ENCODE data around the gene LGR6.

LGR6 gene

DNA sequence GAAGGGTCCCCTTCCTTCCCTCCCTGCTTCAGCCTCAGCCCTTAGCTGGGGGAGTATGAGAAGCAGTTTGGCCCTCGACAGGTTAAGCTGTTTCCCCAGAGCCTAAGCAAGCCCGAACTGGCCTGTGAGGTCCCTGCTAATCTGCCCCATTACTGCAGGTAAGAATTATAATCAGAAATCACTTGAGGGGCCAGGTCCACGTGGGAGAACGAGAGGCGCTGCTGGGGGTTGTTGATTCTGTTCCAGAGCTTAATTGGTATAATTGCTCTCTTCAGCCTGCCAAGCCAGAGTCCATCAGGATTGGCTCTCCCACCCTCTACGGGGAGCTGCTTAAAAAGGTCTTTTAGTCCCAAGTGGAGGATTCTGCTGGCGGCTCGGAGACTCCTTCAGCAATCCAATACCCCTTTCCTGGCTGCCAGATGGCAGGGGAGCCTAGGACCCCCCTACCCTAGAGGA is 77.3 kb downstream of the LGR6 start:
- DNase-seq, result no peak

GRCh38 chr1:202272103-202272845 is 78.7 kb downstream of the LGR6 start:
- DNase-seq, result no peak

DNA sequence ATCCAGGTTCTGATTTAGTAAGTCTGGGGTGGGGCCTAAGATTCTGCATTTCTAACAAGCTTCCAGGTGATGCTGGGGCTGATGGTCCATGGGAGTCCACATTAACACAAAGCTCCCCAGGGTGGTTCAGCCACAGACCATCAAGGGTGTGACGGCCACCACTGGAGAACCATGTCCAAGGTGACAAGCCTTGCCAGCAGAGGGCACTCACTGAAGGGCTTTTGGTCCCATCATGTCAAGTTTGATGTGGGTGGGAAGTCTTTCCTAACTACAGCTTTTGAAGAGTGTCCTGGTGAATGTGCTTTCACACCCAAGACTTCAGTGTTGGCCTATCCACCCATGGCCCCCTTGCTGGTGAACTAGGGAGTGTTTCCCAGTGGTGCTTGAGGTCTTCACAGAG is 81.0 kb downstream of the LGR6 start:
- peak; percentile 47 for DNase-seq

- DNase-seq, result no peak
Measured at GRCh38 chr1:202275061-202275770, 81.6 kb downstream of the LGR6 start.

DNA sequence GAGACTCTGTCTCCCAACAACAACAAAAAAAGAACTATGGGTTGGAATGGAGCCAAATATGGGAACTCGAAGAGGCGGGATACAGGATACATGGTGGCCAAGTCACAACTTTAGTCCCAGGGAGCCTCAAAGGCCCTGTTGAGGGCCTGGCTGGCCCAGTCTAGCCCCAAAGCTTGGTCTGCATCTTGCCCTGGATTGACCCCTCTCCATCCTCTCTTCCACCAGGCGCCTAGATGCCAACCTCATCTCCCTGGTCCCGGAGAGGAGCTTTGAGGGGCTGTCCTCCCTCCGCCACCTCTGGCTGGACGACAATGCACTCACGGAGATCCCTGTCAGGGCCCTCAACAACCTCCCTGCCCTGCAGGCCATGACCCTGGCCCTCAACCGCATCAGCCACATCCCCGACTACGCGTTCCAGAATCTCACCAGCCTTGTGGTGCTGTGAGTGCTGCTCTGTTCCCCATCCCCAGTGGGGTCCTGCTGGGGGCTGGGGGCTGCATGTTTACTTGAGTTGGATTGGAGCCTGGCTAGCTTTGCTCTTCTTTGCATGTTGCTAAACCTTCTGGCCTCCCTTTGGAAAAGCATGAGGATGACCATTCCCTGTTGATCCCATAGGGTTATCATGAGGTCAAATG is 82.6 kb downstream of the LGR6 start:
- no peak for DNase-seq

- DNase-seq, result no peak
Measured at GRCh38 chr1:202276920-202277319, 83.3 kb downstream of the LGR6 start.

GRCh38 chr1:202278751-202279150 is 85.2 kb downstream of the LGR6 start:
- no peak for DNase-seq

DNA sequence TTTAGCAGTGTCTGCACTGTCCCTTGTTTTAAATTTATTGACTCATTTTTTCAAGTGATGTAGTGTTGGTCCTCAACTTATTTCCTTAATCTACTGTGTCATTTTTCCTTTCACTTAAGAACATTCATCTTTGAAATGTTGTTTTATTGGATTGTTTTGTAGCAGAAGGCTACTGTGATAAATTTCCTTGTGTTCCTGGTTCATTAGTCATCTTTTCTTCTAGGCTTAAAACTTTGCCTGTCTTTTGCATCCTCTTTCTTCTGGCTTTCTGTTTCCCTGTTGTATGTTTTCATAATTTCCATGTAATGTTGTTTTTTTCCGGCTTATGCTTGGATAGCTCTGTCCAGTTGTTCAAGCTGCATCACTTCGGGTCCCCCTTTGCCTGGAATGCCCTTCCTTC is 86.2 kb downstream of the LGR6 start:
- DNase-seq, result no peak

DNA sequence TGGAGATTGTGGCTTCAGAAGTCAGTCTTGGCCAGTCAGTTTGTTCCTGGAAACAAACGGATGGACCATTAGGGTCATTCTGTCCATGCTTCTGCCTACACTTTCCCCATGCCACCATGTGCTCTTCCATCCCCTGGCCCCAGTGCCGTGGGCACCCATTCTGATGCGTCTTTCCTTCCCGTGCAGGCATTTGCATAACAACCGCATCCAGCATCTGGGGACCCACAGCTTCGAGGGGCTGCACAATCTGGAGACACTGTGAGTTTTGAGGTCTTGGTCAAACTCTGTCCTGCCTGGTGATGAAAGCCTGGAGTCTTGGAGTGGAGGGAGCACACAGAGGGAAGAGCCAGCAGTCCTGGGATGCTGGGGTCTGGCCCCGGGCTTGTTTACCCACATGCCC is 87.0 kb downstream of the LGR6 start:
- no peak for DNase-seq

DNA sequence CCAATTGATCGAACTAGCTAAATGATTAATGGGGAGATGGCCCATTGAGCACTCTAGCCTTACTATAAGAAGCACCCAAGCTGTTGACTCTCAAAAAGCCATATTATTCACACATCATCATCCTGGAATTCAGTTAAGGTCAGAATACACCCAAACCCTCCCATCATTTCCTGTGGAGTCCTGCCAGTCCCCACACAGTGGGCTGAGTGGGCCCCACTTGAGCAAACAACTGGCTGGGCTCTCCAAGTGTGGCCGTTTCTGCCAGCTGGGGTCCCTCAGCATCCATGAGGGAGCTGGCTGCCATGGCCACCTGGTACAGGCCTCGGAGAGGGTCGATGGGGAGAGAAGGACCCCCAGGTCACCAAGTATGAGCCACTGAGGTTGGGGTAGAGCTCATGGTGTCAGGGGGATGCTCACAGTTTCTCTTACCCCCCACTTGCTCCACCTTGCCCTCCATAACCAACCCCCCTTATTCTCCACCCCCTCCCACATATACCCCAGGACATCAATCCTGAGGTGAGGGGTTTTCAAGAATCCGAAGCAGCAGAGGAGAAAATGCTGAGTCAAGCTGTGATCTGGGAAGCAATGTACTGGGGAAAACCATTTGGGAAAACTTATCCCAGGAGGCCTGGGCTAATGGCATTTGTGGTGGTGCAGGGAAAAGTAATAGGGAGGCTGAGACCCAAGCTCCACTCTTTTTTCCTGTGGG is 87.9 kb downstream of the LGR6 start:
- no peak for DNase-seq

DNA sequence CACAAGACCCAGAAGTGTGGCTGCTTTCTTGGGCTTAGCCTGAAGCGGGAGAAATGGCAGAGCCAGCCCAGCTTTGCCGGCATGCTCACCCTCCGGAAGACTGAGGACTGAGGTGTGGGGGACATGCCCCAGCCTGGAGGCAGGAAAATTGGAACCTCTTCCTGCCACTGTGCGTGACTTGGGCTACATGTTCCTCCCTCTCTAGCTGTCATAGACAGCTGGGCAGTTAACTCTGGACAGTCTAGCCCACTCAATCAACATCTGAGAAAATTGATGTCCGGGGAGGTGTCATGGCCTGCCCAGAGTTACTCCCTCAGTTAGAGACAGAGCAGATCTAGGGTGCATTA is 88.4 kb downstream of the LGR6 start:
- DNase-seq, result no peak

DNA sequence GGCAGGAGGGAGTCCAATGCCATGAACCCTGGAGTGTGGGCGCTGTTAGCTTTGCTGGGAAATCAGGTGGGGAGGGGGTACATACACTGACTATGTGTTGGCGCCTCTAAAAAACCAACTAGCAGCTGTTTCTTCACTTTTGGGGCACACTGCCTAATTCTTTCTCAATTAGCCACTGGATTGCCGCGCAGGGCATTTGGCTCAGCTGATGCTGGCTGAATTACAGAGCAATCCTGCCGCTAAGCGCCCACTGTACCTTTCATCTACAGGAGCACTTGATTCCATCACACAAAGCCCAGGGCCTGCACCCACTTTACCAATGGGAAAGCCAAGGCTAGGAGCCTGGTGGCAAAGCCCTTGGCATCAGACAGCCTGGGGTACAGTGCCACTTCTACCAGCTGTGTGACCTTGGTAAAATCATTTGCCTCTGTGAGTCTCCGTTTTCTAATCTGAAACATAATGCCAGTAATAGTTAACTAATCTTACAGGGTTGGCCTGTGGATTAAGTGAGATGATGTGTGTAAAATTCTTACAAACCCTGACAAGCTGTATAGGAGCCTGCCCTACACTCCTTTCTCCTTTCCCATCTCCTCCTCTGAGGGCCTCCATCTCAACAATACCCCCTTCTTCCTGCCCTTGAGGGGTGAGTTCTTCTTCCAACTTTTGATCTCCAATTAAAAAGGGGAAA is 89.1 kb downstream of the LGR6 start:
- no peak for DNase-seq

DNA sequence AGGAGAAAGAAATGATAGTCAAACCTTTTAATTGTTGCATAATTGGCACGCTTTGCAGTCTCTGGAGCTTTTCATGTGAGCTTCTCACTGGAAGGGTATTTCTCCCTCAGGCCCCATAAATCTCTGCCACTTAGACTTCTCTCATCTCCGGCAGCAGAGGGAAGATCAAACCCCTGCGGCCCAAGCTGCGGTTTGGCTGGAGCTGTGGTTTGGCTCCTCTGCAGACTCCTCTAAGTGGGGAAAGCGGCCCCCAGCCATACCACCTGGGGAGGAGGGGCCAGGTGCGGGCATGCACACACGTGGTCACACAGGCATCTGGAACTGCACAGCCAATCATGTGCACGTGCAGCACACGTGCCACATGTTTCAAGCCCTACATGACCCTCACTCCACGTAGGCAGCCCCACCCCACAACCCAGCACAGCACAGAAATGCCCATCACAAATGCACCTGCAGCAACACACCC is 89.8 kb downstream of the LGR6 start:
- DNase-seq, result no peak

DNA sequence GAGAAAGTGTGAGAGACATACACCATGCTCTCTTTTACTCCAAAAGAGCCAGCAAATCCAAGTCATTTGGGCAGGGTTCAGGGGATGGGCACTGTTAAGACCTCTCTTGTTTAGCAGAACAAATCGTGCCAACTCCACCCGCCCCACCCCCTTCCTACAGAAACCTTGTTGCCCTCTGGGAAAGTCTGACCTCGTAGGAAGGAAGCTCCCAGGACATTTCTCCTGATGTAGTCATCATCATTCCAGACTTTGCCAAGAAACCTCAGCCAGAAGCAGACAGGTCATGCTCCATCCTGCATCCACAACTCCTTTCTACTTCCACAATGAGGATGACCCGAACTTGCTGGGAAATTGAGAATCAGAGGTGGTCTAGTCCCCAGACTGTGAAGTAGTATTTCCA is 90.4 kb downstream of the LGR6 start:
- DNase-seq, result no peak

DNA sequence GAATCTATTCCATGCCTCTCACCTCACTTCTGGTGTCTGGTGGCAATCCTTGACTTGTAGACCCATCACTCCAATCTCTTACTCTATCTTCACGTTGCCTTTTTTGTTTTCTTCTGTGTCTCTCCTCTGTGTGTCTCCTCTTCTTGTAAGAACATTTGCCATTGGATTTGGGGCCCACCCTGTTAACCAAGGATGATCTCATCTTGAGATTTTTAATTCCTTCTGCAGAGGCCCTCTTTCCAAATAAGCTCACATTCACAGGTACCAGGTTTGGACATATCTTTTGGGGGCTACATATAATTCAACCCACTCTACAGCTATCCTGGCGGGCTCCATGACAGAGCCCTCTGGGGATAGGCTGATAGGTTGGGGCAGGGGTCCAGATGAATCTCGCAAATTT is 92.3 kb downstream of the LGR6 start:
- no peak for DNase-seq

DNA sequence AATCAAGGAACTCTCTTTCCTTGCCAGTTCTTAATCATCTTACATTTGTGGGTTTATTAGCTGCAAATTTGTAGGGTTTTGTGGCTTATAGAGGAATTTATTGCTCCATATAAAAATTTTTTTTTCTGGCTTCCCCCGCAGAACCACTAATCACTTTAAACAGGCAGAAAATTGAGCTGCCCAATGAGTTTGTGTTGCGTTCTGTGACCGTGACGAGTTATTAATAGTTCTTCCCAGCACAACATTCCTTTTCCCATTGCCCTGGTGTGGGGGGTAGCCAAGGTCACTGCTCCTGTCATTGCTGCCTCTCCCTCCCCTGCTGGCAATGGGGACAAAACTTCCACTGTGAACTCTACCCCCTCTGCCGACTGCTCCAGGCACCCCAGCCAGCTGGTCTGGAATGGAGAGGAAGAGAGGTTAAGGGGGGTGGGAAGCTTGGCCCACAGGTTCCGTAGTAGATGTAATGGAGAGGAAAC is 93.1 kb downstream of the LGR6 start:
- no peak for DNase-seq

DNA sequence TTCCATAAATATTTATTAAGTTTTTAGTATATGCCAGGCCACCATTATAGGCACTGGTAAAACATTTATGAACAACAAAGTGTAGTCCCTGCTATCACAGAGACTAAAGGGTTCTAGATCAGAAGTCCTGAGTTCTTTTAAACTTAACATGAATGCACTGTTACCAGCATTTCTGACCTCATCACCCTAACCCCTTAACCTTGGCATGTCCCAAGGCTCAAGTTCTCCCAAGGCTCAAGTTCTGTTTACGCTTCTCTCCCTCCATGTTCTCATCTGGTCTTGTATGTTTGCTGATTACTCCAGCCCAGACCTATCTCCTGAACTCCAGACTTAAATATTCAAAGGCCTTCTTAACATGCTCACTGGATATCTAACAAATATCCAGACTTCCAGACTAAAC is 93.6 kb downstream of the LGR6 start:
- DNase-seq, result no peak

DNA sequence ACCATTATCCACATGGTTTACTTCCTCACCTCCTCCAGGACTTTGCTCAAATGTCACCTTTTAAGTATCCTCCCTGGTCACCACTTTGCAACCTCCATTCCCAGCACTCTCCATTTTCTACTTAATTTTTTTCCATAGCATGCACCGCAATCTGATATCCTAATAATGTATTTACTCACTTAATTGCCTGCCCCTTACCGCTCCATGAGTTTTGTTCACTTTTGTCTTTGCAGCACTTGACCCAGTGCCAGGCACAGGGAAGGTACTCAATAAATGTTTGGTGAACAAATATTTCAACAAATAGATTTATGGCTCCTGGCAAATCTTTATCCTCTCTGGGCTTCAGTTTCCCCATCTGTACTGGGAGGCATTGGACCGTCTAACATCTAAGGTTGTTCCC is 94.6 kb downstream of the LGR6 start:
- DNase-seq, result no peak

DNA sequence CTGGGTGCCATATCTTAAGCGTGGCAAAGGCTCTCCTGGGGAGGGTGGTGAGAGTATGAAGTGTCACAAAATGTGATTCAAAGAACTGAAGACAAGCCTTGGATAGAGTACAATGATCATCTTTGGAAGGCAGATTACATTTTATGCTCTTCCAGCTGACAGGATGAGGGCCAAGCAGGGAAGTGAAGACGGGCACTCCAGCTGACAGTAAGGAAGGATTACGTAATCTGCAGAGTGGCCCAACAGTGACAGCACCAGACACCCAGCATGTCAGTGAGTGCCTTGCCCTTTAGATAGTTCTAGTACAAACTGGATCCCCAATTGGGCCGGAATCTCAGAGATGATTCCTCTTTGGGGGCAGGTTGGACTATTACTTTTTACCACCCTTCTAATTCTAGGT is 95.4 kb downstream of the LGR6 start:
- no peak for DNase-seq

- no peak for DNase-seq
Measured at GRCh38 chr1:202291001-202291400, 97.4 kb downstream of the LGR6 start.

DNA sequence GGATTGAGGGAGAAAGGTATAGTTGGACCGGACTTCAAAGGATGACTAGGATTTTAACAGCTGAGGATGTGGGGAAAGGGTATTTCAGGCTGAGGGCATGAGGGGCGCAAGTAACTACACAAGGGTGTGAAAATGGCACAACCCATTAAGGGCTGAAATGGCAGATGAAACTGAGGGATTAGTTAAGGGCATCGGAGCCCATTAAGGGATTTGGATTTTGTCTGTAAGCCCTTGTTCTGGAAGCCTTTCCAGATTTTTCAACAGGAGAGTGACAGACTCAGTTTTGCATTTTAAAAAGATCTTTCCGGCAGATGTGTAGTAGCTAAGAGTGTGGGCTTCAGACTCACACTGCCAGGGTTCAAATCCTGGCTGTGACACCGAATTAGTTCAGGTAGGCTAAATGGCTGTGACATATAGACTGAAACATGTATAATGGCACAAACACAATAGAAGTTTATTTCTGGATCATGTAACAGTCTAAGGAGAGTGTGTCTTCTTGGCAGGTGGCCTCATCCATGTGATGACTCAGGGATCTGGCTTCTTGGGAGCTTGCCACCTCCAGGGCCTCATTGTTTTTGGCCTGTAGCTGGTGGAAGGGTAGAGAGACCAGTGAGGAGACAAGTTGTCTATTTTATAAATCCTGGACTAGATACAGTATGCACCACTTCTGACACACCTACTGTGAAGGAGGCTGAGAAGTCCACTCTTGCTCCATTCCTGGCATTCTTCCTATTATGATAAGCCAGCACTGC is 98.5 kb downstream of the LGR6 start:
- DNase-seq, result no peak

DNA sequence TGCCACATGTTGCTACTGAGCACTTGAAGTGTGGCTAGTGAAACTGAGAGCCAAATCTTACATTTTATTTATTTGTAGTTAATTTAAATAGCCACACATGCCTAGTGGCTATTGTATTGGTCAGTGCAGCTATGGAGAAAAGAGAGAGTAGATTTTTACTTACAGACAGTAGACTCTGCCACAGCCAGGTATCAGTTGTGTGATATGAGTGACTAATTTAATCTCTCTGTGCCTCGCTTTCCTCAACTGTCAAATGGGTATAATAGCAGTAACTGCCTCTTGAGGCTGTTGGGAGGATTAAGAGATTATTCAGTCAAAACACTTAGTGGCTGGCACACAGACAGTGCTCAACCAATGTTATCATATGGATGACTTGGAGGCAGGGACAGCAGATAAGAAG is 99.2 kb downstream of the LGR6 start:
- no peak for DNase-seq

Measured in 8988T (cell line).